K562 (cell line): Measurements from ENCODE around the gene ZNF609.

ENCODE experiments used
- JUN ChIP-seq, 2 experiments: sonication (generic) in 1 of 2; formaldehyde crosslinking in 1 of 2; IDR thresholded peaks; 2 replicates each; pipeline versions ENCODE4 v1.6.1 to v1.8.0; 2012 to 2022; ENCODE audit warnings: borderline replicate concordance in 2 of 2, mild to moderate bottlenecking in 2 of 2, improper control_type of control experiment in 1 of 2, low read depth in 1 of 2, low read length in 1 of 2, missing genetic modification reagents in 1 of 2
- KAT2B ChIP-seq: IDR thresholded peaks from one replicate; pipeline ENCODE4 v1.6.1; 2012; ENCODE audit warnings: low read depth, mild to moderate bottlenecking, control low read depth, inconsistent platforms, low read length, moderate library complexity
- NRF1 ChIP-seq, 2 experiments: fragments of 450-650 bp; IDR thresholded peaks in 1 of 2; conservative IDR thresholded peaks in 1 of 2; 2 replicates each; pipeline ENCODE4 v1.6.1; 2014; ENCODE audit warnings: mild to moderate bottlenecking in 2 of 2
- SIN3A ChIP-seq, 2 experiments: fragments of 150-350 bp in 1 of 2; IDR thresholded peaks; 2 replicates each; pipeline ENCODE4 v1.6.1; 2011 to 2016; ENCODE audit warnings: borderline replicate concordance in 2 of 2, low read depth in 2 of 2, low read length in 2 of 2, mild to moderate bottlenecking in 2 of 2, moderate library complexity in 2 of 2; ENCODE audit not compliant: control insufficient read depth in 1 of 2
- TCF7L2 ChIP-seq: fragments of 150-350 bp; IDR thresholded peaks from 2 replicates; pipeline ENCODE4 v1.6.1; 2016; ENCODE audit warnings: low read depth, mild to moderate bottlenecking, low read length, moderate library complexity
- ZNF143 ChIP-seq: sonication (generic); formaldehyde crosslinking; IDR thresholded peaks from 2 replicates; pipeline ENCODE4 v1.9.0; 2022; ENCODE audit warnings: mild to moderate bottlenecking, missing genetic modification reagents
- TF ChIP-seq, protein P1 (sequence below): sonication (generic); formaldehyde crosslinking; IDR thresholded peaks from 2 replicates; pipeline ENCODE4 v1.5.0; 2020; ENCODE audit warnings: missing genetic modification reagents
- TF ChIP-seq, protein P2 (sequence below): conservative IDR thresholded peaks from 2 replicates; pipeline ENCODE4 v1.6.1; 2011; ENCODE audit warnings: low read depth, mild to moderate bottlenecking, low read length; ENCODE audit not compliant: control insufficient read depth
- TF ChIP-seq, protein P3 (sequence below): fragments of 450-650 bp; IDR thresholded peaks from 2 replicates; pipeline ENCODE4 v1.6.1; 2018; ENCODE audit not compliant: partially characterized antibody

DNA sequence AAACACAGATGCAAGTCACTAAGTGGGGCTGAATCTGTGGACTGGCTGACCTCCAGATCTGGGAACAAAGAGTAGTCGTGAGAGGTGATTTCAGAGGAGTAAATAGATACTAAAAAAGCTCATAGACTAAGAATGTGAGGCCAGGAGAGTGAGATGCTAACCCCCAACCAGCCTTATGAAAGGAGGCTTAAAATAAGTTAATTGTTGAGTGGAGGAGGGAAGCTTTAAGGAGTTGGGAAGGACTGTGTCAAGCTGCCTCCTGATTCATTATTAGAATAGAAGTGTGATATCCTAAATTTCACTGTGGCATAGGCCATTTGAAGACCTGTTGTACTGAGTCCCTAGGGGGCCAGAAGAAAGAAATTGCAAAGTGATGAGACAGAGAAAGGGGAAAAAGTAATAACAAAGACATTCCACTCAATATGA, 207.4 kb downstream of the ZNF609 start:
- no peak for TF ChIP-seq ZNF143 (CRISPR knock-in tag)
- TF ChIP-seq, protein P1, sequence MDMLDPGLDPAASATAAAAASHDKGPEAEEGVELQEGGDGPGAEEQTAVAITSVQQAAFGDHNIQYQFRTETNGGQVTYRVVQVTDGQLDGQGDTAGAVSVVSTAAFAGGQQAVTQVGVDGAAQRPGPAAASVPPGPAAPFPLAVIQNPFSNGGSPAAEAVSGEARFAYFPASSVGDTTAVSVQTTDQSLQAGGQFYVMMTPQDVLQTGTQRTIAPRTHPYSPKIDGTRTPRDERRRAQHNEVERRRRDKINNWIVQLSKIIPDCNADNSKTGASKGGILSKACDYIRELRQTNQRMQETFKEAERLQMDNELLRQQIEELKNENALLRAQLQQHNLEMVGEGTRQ (CRISPR knock-in tag): no peak
- no peak for TF ChIP-seq NRF1 (conservative IDR thresholded peaks at IDR 0.05 in 1 of 2, IDR thresholded peaks at IDR 0.05 in 1 of 2)
- no peak for TF ChIP-seq JUN (IDR thresholded peaks at IDR 0.05; ENCODE audit: borderline replicate concordance, low read depth, low read length)
- no peak for TF ChIP-seq JUN (CRISPR knock-in tag; IDR thresholded peaks at IDR 0.05; ENCODE audit: borderline replicate concordance)
- TF ChIP-seq, protein P2, sequence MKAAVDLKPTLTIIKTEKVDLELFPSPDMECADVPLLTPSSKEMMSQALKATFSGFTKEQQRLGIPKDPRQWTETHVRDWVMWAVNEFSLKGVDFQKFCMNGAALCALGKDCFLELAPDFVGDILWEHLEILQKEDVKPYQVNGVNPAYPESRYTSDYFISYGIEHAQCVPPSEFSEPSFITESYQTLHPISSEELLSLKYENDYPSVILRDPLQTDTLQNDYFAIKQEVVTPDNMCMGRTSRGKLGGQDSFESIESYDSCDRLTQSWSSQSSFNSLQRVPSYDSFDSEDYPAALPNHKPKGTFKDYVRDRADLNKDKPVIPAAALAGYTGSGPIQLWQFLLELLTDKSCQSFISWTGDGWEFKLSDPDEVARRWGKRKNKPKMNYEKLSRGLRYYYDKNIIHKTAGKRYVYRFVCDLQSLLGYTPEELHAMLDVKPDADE: no peak
- TF ChIP-seq, protein P3, sequence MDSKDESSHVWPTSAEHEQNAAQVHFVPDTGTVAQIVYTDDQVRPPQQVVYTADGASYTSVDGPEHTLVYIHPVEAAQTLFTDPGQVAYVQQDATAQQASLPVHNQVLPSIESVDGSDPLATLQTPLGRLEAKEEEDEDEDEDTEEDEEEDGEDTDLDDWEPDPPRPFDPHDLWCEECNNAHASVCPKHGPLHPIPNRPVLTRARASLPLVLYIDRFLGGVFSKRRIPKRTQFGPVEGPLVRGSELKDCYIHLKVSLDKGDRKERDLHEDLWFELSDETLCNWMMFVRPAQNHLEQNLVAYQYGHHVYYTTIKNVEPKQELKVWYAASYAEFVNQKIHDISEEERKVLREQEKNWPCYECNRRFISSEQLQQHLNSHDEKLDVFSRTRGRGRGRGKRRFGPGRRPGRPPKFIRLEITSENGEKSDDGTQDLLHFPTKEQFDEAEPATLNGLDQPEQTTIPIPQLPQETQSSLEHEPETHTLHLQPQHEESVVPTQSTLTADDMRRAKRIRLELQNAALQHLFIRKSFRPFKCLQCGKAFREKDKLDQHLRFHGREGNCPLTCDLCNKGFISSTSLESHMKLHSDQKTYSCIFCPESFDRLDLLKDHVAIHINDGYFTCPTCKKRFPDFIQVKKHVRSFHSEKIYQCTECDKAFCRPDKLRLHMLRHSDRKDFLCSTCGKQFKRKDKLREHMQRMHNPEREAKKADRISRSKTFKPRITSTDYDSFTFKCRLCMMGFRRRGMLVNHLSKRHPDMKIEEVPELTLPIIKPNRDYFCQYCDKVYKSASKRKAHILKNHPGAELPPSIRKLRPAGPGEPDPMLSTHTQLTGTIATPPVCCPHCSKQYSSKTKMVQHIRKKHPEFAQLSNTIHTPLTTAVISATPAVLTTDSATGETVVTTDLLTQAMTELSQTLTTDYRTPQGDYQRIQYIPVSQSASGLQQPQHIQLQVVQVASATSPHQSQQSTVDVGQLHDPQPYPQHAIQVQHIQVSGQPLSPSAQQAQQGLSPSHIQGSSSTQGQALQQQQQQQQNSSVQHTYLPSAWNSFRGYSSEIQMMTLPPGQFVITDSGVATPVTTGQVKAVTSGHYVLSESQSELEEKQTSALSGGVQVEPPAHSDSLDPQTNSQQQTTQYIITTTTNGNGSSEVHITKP: no peak
- no peak for TF ChIP-seq SIN3A (IDR thresholded peaks at IDR 0.05; ENCODE audit: borderline replicate concordance in 2 of 2, control insufficient read depth in 1 of 2, low read depth in 2 of 2, low read length in 2 of 2)
- no peak for TF ChIP-seq KAT2B
- TF ChIP-seq TCF7L2: no peak
